OCI-LY7 (cell line): ENCODE measurements around the gene GPR183.

ENCODE experiments used
- EZH2phosphoT487 ChIP-seq: fragments of 200-600 bp; sonication (generic); IDR thresholded peaks from 2 replicates; pipeline ENCODE4 v1.6.1; 2018; ENCODE audit warnings: low read depth, borderline replicate concordance, mild to moderate bottlenecking, mixed run types, antibody characterized with exemption, low read length, moderate library complexity, mixed read lengths
- TF ChIP-seq, protein P1 (sequence below): fragments of 200-600 bp; sonication (generic); conservative IDR thresholded peaks from 2 replicates; pipeline ENCODE4 v1.5.1; 2014; ENCODE audit warnings: mild to moderate bottlenecking, antibody characterized with exemption, low read length, moderate library complexity, mixed read lengths

DNA sequence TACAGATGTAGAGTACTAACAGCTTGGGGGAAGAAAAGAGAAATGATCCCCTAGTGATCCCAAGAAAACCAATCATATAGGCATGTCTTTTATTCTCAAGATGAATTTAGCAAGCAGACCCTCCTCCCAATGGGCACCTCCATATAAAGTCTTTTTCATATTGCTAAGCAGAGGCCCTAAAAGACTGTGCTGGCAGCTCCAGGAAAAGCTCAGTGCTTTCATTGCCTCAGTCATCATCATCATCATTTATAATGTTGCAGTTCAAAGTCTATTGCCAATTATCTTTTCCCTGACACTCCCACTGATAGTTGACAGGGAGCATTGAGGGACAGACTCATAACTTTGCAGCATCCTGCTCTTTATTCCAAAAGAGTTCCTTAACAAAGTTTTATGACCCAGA is 13.0 kb downstream of the GPR183 start:
- TF ChIP-seq, protein P1, sequence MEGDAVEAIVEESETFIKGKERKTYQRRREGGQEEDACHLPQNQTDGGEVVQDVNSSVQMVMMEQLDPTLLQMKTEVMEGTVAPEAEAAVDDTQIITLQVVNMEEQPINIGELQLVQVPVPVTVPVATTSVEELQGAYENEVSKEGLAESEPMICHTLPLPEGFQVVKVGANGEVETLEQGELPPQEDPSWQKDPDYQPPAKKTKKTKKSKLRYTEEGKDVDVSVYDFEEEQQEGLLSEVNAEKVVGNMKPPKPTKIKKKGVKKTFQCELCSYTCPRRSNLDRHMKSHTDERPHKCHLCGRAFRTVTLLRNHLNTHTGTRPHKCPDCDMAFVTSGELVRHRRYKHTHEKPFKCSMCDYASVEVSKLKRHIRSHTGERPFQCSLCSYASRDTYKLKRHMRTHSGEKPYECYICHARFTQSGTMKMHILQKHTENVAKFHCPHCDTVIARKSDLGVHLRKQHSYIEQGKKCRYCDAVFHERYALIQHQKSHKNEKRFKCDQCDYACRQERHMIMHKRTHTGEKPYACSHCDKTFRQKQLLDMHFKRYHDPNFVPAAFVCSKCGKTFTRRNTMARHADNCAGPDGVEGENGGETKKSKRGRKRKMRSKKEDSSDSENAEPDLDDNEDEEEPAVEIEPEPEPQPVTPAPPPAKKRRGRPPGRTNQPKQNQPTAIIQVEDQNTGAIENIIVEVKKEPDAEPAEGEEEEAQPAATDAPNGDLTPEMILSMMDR, result no peak
- TF ChIP-seq EZH2phosphoT487, result no peak
